Neural crest cell (in vitro differentiated cells): ENCODE measurements around the gene EXOC3L1. TPM values are rescaled to one million over a fixed set of nuclear protein-coding genes. Genes with fewer than 3 reads are reported as not detected.

ENCODE experiments used
- DNase-seq: peaks from one replicate; pipeline ENCODE4 v3.0.0; 2021; ENCODE audit warnings: low read depth, mixed read lengths, low spot score
- H3K27ac Mint-ChIP-seq: one replicate; pipeline ENCODE4 v1.8.0; 2021; ENCODE audit warnings: mild to moderate bottlenecking, mixed read lengths; ENCODE audit not compliant: unreplicated experiment
- H3K27me3 Mint-ChIP-seq: 2 replicates; pipeline ENCODE4 v1.8.0; 2021; ENCODE audit warnings: low read depth, mild to moderate bottlenecking, mixed read lengths
- H3K36me3 Mint-ChIP-seq: 2 replicates; pipeline ENCODE4 v1.8.0; 2021; ENCODE audit warnings: low read depth, mild to moderate bottlenecking, mixed read lengths
- H3K4me1 Mint-ChIP-seq: 2 replicates; pipeline ENCODE4 v1.8.0; 2021; ENCODE audit warnings: mixed read lengths
- H3K4me3 Mint-ChIP-seq: one replicate; pipeline ENCODE4 v1.8.0; 2021; ENCODE audit warnings: mild to moderate bottlenecking, mixed read lengths
- H3K9me3 Mint-ChIP-seq: 2 replicates; pipeline ENCODE4 v1.8.0; 2021; ENCODE audit warnings: mixed read lengths
- CTCF ChIP-seq: fragments of 200-600 bp; sonication (generic); conservative IDR thresholded peaks from 2 replicates; pipeline ENCODE4 v1.5.0; 2021; ENCODE audit warnings: antibody characterized with exemption, mild to moderate bottlenecking
- total RNA-seq: library from RNA; stranded (reverse); gene quantifications from 2 replicates; pipeline ENCODE4 v1.2.1, GENCODE V29; 2021

Gene EXOC3L1
- total RNA-seq, 1 donor from 2014 or later, result 0.44 TPM

GRCh38 chr16:67164599-67165061 is 25.3 kb downstream of the EXOC3L1 start, which contains the start of gene HSF4:
Gene HSF4 (plus strand): TSS chr16:67164745. CDS start chr16:67164812, 67 bp downstream.
- Mint-ChIP-seq H3K27ac (no peak within 1 kb of the TSS), H3K36me3 (no peaks in the 10 kb centered on the region), H3K4me3 (peak within 1 kb of the TSS; percentile 57), H3K9me3 (no peaks in the 10 kb centered on the region), H3K4me1 (peaks cover 8% of the 10 kb centered on the region), H3K27me3 (peaks cover 97% of the 10 kb centered on the region)
- DNase-seq, result no peak
- no peak for TF ChIP-seq CTCF

GRCh38 chr16:67163999-67164558 is 25.9 kb downstream of the EXOC3L1 start:
- Mint-ChIP-seq H3K36me3 (no peaks in the 10 kb centered on the region), H3K27ac (no peak overlapping the region), H3K4me3 (peak overlapping the region; percentile 54), H3K4me1 (peaks cover 9% of the 10 kb centered on the region), H3K27me3 (peaks cover 97% of the 10 kb centered on the region), H3K9me3 (no peaks in the 10 kb centered on the region)
- TF ChIP-seq CTCF, result no peak
- no peak for DNase-seq

- no peak for TF ChIP-seq CTCF
- H3K9me3 Mint-ChIP-seq, result no peaks in the 10 kb centered on the region
- H3K4me1 Mint-ChIP-seq, result peaks cover 15% of the 10 kb centered on the region
These were observed 26.6 kb downstream of the EXOC3L1 start for GRCh38 chr16:67163164-67163998.

GRCh38 chr16:67162506-67163163 is 27.3 kb downstream of the EXOC3L1 start:
- H3K4me3 Mint-ChIP-seq, result peak overlapping the region; percentile 64
- no peaks in the 10 kb centered on the region for H3K36me3 Mint-ChIP-seq
- no peak for DNase-seq
- H3K27me3 Mint-ChIP-seq, result peaks cover 97% of the 10 kb centered on the region
- no peak for TF ChIP-seq CTCF
- H3K4me1 Mint-ChIP-seq, result peaks cover 15% of the 10 kb centered on the region
- H3K9me3 Mint-ChIP-seq, result no peaks in the 10 kb centered on the region
- no peak overlapping the region for H3K27ac Mint-ChIP-seq

More at GRCh38 chr16:67163164-67163998, 26.6 kb downstream of the EXOC3L1 start:
- H3K27me3 Mint-ChIP-seq, result peaks cover 97% of the 10 kb centered on the region
- H3K4me3 Mint-ChIP-seq, result peak overlapping the region; percentile 47
- DNase-seq, result no peak
- no peak overlapping the region for H3K27ac Mint-ChIP-seq
- H3K36me3 Mint-ChIP-seq, result no peaks in the 10 kb centered on the region

- no peaks in the 10 kb centered on the region for H3K36me3 Mint-ChIP-seq
- DNase-seq, result no peak
- H3K4me1 Mint-ChIP-seq, result peaks cover 15% of the 10 kb centered on the region
- H3K27me3 Mint-ChIP-seq, result peaks cover 97% of the 10 kb centered on the region
- no peak for TF ChIP-seq CTCF
- H3K27ac Mint-ChIP-seq, result no peak overlapping the region
- H3K4me3 Mint-ChIP-seq, result peak overlapping the region; percentile 64
- H3K9me3 Mint-ChIP-seq, result no peaks in the 10 kb centered on the region
These were observed 28.3 kb downstream of the EXOC3L1 start for GRCh38 chr16:67161595-67162058.
